GM20431 (cell line): ENCODE results near the gene CDK14.

Source experiments
- in situ Hi-C: fragments of 300-500 bp; cut with MseI, MboI; formaldehyde crosslinking; loops from one replicate; pipeline ENCODE4 v1.15.0; 2020; ENCODE audit warnings: low sequenced_read_pairs; ENCODE audit not compliant: unreplicated experiment

CDK14 gene

GRCh38 chr7:90595801-90596670 lies at the start of gene CDK14:
CDK14 (plus strand) TSS chr7:90596321; CDS start chr7:90596628, 307 bp downstream.
- in situ Hi-C loops = no loop called here

- in situ Hi-C loops = no loop called here
These were observed 45.1 kb upstream of the CDK14 start for GRCh38 chr7:90551036-90551435.

- in situ Hi-C loops = no loop called here
These were observed 43.6 kb upstream of the CDK14 start for GRCh38 chr7:90552521-90552920.

- in situ Hi-C loops = no loop called here
These were observed 35.4 kb upstream of the CDK14 start for GRCh38 chr7:90560730-90561129.

GRCh38 chr7:90563286-90563685 lies 32.8 kb upstream of the CDK14 start:
- in situ Hi-C loops = no loop called here

- in situ Hi-C loops = no loop called here
These were observed 31.7 kb upstream of the CDK14 start for GRCh38 chr7:90564455-90564854.

GRCh38 chr7:90568213-90568612 lies 27.9 kb upstream of the CDK14 start:
- in situ Hi-C loops = no loop called here

- in situ Hi-C loops = no loop called here
These were observed 26.8 kb upstream of the CDK14 start for GRCh38 chr7:90569368-90569767.

- in situ Hi-C loops = no loop called here
These were observed 25.7 kb upstream of the CDK14 start for GRCh38 chr7:90570373-90570959.

GRCh38 chr7:90574146-90574819 lies 21.8 kb upstream of the CDK14 start:
- in situ Hi-C loops = no loop called here

- in situ Hi-C loops = no loop called here
These were observed 21.3 kb upstream of the CDK14 start for GRCh38 chr7:90574820-90575187.

GRCh38 chr7:90579181-90579688 lies 16.9 kb upstream of the CDK14 start:
- in situ Hi-C loops = no loop called here

- in situ Hi-C loops = no loop called here
These were observed 16.1 kb upstream of the CDK14 start for GRCh38 chr7:90580051-90580450.

- in situ Hi-C loops = no loop called here
These were observed 14.0 kb upstream of the CDK14 start for GRCh38 chr7:90582164-90582563.

- in situ Hi-C loops = no loop called here
These were observed 11.7 kb upstream of the CDK14 start for GRCh38 chr7:90584378-90584777.

- in situ Hi-C loops = no loop called here
These were observed 10.0 kb upstream of the CDK14 start for GRCh38 chr7:90586091-90586490.

GRCh38 chr7:90587766-90588165 lies 8.4 kb upstream of the CDK14 start:
- in situ Hi-C loops = no loop called here

- in situ Hi-C loops = no loop called here
These were observed 4.1 kb upstream of the CDK14 start for GRCh38 chr7:90592033-90592432.

- in situ Hi-C loops = no loop called here
These were observed 2.9 kb upstream of the CDK14 start for GRCh38 chr7:90593205-90593604.

- in situ Hi-C loops = no loop called here
These were observed 1.3 kb upstream of the CDK14 start for GRCh38 chr7:90594751-90595317.
